HUES48 (cell line): ENCODE data around the gene ELOVL2.

Source experiments
- H3K27ac ChIP-seq: one replicate; pipeline ENCODE4 v1.7.0; 2013; ENCODE audit warnings: low read depth, low read length, inconsistent platforms
- H3K27me3 ChIP-seq: 2 replicates; pipeline ENCODE4 v1.6.1; 2013; ENCODE audit warnings: mild to moderate bottlenecking, low read length; ENCODE audit not compliant: control insufficient read depth, insufficient read depth
- H3K36me3 ChIP-seq: 2 replicates; pipeline ENCODE4 v1.6.1; 2013; ENCODE audit warnings: low read length; ENCODE audit not compliant: control insufficient read depth, insufficient read depth
- H3K4me1 ChIP-seq: 2 replicates; pipeline ENCODE4 v1.6.1; 2013; ENCODE audit warnings: mild to moderate bottlenecking, low read length; ENCODE audit not compliant: control insufficient read depth, insufficient read depth
- H3K4me3 ChIP-seq: 2 replicates; pipeline ENCODE4 v1.5.1; 2013; ENCODE audit warnings: mild to moderate bottlenecking, low read depth, low read length
- H3K9ac ChIP-seq: 2 replicates; pipeline ENCODE4 v1.6.1; 2013; ENCODE audit warnings: mild to moderate bottlenecking, low read depth, low read length, moderate library complexity
- H3K9me3 ChIP-seq: 2 replicates; pipeline ENCODE4 v1.6.1; 2013; ENCODE audit warnings: low read length; ENCODE audit not compliant: control insufficient read depth, insufficient read depth

Gene ELOVL2

GRCh38 chr6:11021003-11021402 lies 23.1 kb downstream of the ELOVL2 start:
- H3K4me3 ChIP-seq = no peak overlapping the region
- H3K36me3 ChIP-seq = no peaks in the 10 kb centered on the region
- H3K9me3 ChIP-seq = no peaks in the 10 kb centered on the region
- H3K27me3 ChIP-seq = 0 out of 2 replicates have a peak, but pooled peaks cover 3% of the 10 kb centered on the region
- no peak overlapping the region for H3K27ac ChIP-seq
- no peak overlapping the region for H3K9ac ChIP-seq
- H3K4me1 ChIP-seq = peaks cover 34% of the 10 kb centered on the region

GRCh38 chr6:11018225-11018624 lies 25.9 kb downstream of the ELOVL2 start:
- Histone ChIP-seq H3K27me3 (no peaks in the 10 kb centered on the region), H3K36me3 (no peaks in the 10 kb centered on the region), H3K4me3 (no peak overlapping the region), H3K9ac (no peak overlapping the region), H3K27ac (no peak overlapping the region), H3K4me1 (peaks cover 13% of the 10 kb centered on the region), H3K9me3 (no peaks in the 10 kb centered on the region)

- H3K4me1 ChIP-seq = peaks cover 13% of the 10 kb centered on the region
- H3K27ac ChIP-seq = no peak overlapping the region
- H3K9me3 ChIP-seq = no peaks in the 10 kb centered on the region
- H3K9ac ChIP-seq = no peak overlapping the region
- H3K4me3 ChIP-seq = no peak overlapping the region
- no peaks in the 10 kb centered on the region for H3K27me3 ChIP-seq
- H3K36me3 ChIP-seq = no peaks in the 10 kb centered on the region
Observed at GRCh38 chr6:11017090-11017489, 27.0 kb downstream of the ELOVL2 start.

- no peaks in the 10 kb centered on the region for H3K27me3 ChIP-seq
- peaks cover 9% of the 10 kb centered on the region for H3K4me1 ChIP-seq
- H3K27ac ChIP-seq = no peak overlapping the region
- H3K9ac ChIP-seq = no peak overlapping the region
- H3K36me3 ChIP-seq = no peaks in the 10 kb centered on the region
- no peaks in the 10 kb centered on the region for H3K9me3 ChIP-seq
- no peak overlapping the region for H3K4me3 ChIP-seq
Observed at GRCh38 chr6:11016452-11016851, 27.7 kb downstream of the ELOVL2 start.

- no peak overlapping the region for H3K27ac ChIP-seq
- H3K4me3 ChIP-seq = no peak overlapping the region
- no peaks in the 10 kb centered on the region; the same call in 1 of the 2 replicates for H3K4me1 ChIP-seq
- no peaks in the 10 kb centered on the region for H3K9me3 ChIP-seq
- no peaks in the 10 kb centered on the region for H3K36me3 ChIP-seq
- no peaks in the 10 kb centered on the region for H3K27me3 ChIP-seq
- H3K9ac ChIP-seq = no peak overlapping the region
Observed at GRCh38 chr6:11015102-11015501, 29.0 kb downstream of the ELOVL2 start.

GRCh38 chr6:11013721-11014070 lies 30.4 kb downstream of the ELOVL2 start:
- no peaks in the 10 kb centered on the region for H3K9me3 ChIP-seq
- no peaks in the 10 kb centered on the region for H3K36me3 ChIP-seq
- no peak overlapping the region for H3K9ac ChIP-seq
- no peak overlapping the region for H3K27ac ChIP-seq
- H3K4me1 ChIP-seq = peaks cover 4% of the 10 kb centered on the region; the same call in 1 of the 2 replicates
- H3K4me3 ChIP-seq = no peak overlapping the region
- no peaks in the 10 kb centered on the region for H3K27me3 ChIP-seq

- H3K9ac ChIP-seq = no peak overlapping the region
- H3K27ac ChIP-seq = no peak overlapping the region
- H3K4me3 ChIP-seq = no peak overlapping the region
- no peaks in the 10 kb centered on the region for H3K27me3 ChIP-seq
- peaks cover 9% of the 10 kb centered on the region for H3K4me1 ChIP-seq
- H3K36me3 ChIP-seq = no peaks in the 10 kb centered on the region
- H3K9me3 ChIP-seq = no peaks in the 10 kb centered on the region
Observed at GRCh38 chr6:11012976-11013720, 31.0 kb downstream of the ELOVL2 start.

- Histone ChIP-seq H3K4me1 (peaks cover 11% of the 10 kb centered on the region), H3K9ac (no peak overlapping the region), H3K36me3 (no peaks in the 10 kb centered on the region), H3K9me3 (no peaks in the 10 kb centered on the region), H3K4me3 (no peak overlapping the region), H3K27me3 (no peaks in the 10 kb centered on the region), H3K27ac (no peak overlapping the region)
Observed at GRCh38 chr6:11012295-11012754, 31.8 kb downstream of the ELOVL2 start.

- Histone ChIP-seq H3K36me3 (no peaks in the 10 kb centered on the region), H3K9ac (no peak overlapping the region), H3K4me3 (no peak overlapping the region), H3K27ac (no peak overlapping the region), H3K27me3 (no peaks in the 10 kb centered on the region), H3K4me1 (peaks cover 11% of the 10 kb centered on the region), H3K9me3 (no peaks in the 10 kb centered on the region)
Observed at GRCh38 chr6:11011787-11012234, 32.3 kb downstream of the ELOVL2 start.

GRCh38 chr6:11009353-11009752 lies 34.8 kb downstream of the ELOVL2 start:
- H3K9ac ChIP-seq = no peak overlapping the region
- no peaks in the 10 kb centered on the region for H3K27me3 ChIP-seq
- H3K4me1 ChIP-seq = peaks cover 11% of the 10 kb centered on the region
- H3K9me3 ChIP-seq = no peaks in the 10 kb centered on the region
- no peak overlapping the region for H3K27ac ChIP-seq
- no peak overlapping the region for H3K4me3 ChIP-seq
- no peaks in the 10 kb centered on the region for H3K36me3 ChIP-seq

- no peaks in the 10 kb centered on the region for H3K9me3 ChIP-seq
- H3K4me3 ChIP-seq = no peak overlapping the region
- peaks cover 11% of the 10 kb centered on the region for H3K4me1 ChIP-seq
- no peak overlapping the region for H3K9ac ChIP-seq
- H3K27ac ChIP-seq = peak overlapping the region; percentile 15
- no peaks in the 10 kb centered on the region for H3K36me3 ChIP-seq
- no peaks in the 10 kb centered on the region for H3K27me3 ChIP-seq
Observed at GRCh38 chr6:11008821-11009220, 35.3 kb downstream of the ELOVL2 start.
